Measurements from ENCODE around the gene G6PC3.
"Not testable (repeated sequence)": the region's sequence is repeated elsewhere in the genome, so short reads cannot be mapped to it uniquely, and the experiment has no call there.

G6PC3 gene

DNA sequence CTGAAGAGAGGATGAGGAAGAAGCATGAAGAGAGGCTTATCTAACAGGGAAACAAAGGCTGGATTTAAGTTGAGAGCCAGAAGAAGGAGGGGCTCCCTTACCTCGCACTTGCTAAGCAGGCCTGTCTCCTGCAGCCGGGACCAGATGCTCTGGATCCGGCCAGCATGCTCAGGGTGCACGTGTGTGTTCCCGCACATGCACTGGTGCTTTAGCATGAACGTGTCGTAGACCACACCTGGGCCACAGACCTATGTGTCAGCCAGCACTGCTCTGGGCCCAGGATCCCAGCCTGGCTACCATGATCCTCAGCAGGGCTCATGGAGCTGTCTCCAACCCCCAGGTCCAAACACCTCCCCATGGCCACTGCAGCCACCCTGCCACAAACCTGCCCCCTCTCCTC is 14.4 kb downstream of the G6PC3 start:
- DNase-seq: no peak

GRCh38 chr17:44085908-44086307 is 15.4 kb downstream of the G6PC3 start:
- no peak for DNase-seq

DNA sequence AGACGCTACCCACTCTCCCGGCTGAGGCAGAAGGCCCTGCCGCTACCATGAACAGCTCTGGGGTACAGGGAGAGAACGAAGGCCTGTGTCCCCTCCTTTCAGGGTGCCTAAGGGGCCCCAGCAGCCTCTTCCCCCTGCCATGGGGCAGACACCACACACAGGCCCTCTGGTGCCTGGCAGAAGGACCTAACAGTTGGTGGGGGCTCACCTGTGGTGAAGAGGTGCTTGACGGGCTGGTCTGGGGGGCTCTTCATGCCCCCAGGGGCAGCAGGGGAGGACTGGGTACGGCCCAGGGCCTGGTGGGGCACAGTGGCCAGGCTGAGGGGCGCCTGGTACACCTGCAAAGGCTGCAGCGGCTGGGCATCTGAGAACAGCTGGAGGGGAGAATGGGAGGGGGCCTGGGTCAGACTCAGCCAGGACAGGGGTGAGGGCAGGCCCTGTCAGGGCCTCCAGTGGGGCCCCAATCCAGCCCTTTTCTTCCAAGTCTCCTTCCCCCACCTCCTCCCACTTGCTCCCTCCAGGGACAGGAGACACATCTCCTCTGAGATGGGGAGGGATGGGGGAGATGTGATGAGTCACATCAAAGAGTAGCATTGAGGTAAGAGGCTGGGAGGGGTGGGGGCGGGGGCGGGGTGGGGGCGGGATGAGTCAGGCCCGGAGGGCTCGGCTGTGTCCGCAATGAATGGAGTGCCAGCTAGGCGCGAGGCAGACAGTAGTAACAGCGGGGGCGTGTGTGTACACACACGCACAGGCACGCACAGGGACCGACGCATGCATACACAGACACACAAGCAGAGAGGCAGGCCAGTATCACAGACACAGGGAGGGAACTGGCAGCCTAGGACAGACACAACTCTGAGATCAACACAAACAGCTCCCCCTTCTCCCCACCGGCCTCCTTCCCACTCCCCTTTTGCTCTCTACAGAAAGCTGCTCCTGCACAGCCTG is 16.1 kb downstream of the G6PC3 start:
- no peak for DNase-seq

GRCh38 chr17:44087319-44087718 is 16.8 kb downstream of the G6PC3 start:
- DNase-seq: no peak

- DNase-seq: no peak
Measured at GRCh38 chr17:44088254-44088653, 17.7 kb downstream of the G6PC3 start.

- no peak for DNase-seq
Measured at GRCh38 chr17:44091200-44091997, 20.9 kb downstream of the G6PC3 start.

- no peak for DNase-seq
Measured at GRCh38 chr17:44092051-44092450, 21.5 kb downstream of the G6PC3 start.

- DNase-seq: no peak
Measured at GRCh38 chr17:44093231-44093900, 22.8 kb downstream of the G6PC3 start.

GRCh38 chr17:44094701-44095387 is 24.3 kb downstream of the G6PC3 start:
- DNase-seq: no peak

- DNase-seq: no peak
Measured at GRCh38 chr17:44095388-44095646, 24.8 kb downstream of the G6PC3 start.

- peak; percentile 96 to 97 for DNase-seq
Measured at GRCh38 chr17:44095647-44096496, 25.3 kb downstream of the G6PC3 start.

- no peak for DNase-seq
Measured at GRCh38 chr17:44097110-44097958, 26.8 kb downstream of the G6PC3 start.

GRCh38 chr17:44101858-44102257 is 31.3 kb downstream of the G6PC3 start:
- not testable (repeated sequence) for DNase-seq

DNA sequence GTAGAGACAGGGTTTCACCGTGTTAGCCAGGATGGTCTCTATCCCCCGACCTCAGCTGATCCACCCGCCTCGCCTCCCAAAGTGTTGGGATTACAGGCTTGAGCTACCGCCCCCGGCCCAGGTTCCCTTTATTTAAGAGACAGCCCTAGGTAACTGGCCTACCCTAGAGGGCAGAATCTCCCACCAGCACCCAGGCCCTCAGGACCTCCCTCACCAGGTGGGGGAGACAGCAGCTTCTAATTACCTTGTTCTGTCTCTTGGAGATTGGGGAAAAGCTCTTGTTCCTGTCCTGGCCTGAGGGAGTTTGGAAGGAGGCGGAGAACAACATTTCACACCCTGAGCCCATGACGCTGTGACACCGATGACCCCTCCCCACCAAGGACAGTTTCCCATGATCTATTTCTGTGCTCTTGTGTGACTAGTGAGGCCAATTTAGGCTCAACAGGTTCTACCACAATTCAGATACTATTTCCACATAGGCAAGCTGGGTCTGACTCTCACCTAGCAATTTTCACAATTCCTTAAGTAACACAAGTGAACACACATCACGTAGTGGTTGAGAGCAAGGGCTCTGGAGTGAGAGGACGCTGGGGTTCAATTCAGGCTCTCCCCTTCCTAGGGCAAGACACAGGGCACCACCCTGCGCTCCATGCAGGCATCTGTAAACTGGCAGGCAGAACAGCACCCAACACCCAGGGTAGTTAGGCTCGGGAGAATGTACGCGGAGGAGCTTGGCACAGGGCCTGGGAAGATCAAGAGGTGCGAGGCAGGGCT is 32.5 kb downstream of the G6PC3 start:
- DNase-seq: no peak

- DNase-seq: peak; percentile 82 to 97
Measured at GRCh38 chr17:44105483-44105882, 34.9 kb downstream of the G6PC3 start.

- DNase-seq: peak in 1 of 2 experiments; percentile 45
Measured at GRCh38 chr17:44105941-44106340, 35.4 kb downstream of the G6PC3 start.

GRCh38 chr17:44106801-44107200 is 36.3 kb downstream of the G6PC3 start:
- no peak for DNase-seq

- DNase-seq: peak; percentile 84 to 85
Measured at GRCh38 chr17:44108440-44109311, 38.1 kb downstream of the G6PC3 start.

DNA sequence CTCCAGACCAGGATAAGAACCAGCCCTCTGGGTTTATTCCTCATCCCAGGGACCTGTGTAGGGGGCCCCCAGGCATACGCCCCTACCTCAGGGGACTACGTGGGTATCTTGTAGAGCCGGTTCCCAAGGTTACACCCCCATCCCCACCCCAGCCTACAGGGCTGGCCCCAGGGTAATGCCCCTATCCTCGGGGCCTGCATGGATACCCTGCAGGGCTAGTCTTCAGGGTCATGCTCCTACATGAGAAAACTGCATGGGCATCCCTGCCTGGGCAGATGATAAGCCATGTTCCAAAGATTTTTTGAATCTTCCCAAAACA is 38.7 kb downstream of the G6PC3 start:
- no peak for DNase-seq
